Heart left ventricle (tissue), 16 donors: ENCODE results near the gene HERC4. TPM values are rescaled to one million over a fixed set of nuclear protein-coding genes. Genes with fewer than 3 reads are reported as not detected.

ENCODE experiments used
- ATAC-seq, 4 donors: fragments of 200-7000 bp; cut with Tn5 transposase; one replicate each; pipeline ENCODE4 v1.9.1; 2020 to 2022; ENCODE audit warnings: moderate library complexity in 4 of 4, mild to moderate bottlenecking in 3 of 4, moderate number of reproducible peaks in 1 of 4
- DNase-seq, 5 donors: peaks; one replicate each; pipeline ENCODE4 v3.0.0-alpha.2; 2020
- H3K27ac ChIP-seq, 12 donors: fragments of 200-600 bp; sonication (generic) in 4 of 12; one replicate each; pipeline versions ENCODE4 v1.5.0 to v1.8.0; 2016 to 2022; ENCODE audit warnings: mild to moderate bottlenecking in 2 of 12
- H3K27me3 ChIP-seq, 9 donors: fragments of 200-600 bp; sonication (generic) in 2 of 9; one replicate each; pipeline versions ENCODE4 v1.5.1 to v1.8.0; 2016 to 2022; ENCODE audit warnings: mild to moderate bottlenecking in 3 of 9
- H3K36me3 ChIP-seq, 9 donors: fragments of 200-600 bp; sonication (generic) in 2 of 9; one replicate each; pipeline versions ENCODE4 v1.5.0 to v1.8.0; 2018 to 2022; ENCODE audit warnings: mild to moderate bottlenecking in 2 of 9
- H3K4me1 ChIP-seq, 12 donors: fragments of 200-600 bp; sonication (generic) in 4 of 12; one replicate each; pipeline versions ENCODE4 v1.5.0 to v1.8.0; 2016 to 2022; ENCODE audit warnings: mild to moderate bottlenecking in 3 of 12
- H3K4me3 ChIP-seq, 12 donors: fragments of 200-600 bp; sonication (generic) in 4 of 12; one replicate each; pipeline versions ENCODE4 v1.5.0 to v1.8.0; 2017 to 2022; ENCODE audit warnings: mild to moderate bottlenecking in 9 of 12, moderate library complexity in 4 of 12
- H3K9me3 ChIP-seq, 12 donors: fragments of 200-600 bp; sonication (generic) in 4 of 12; one replicate each; pipeline versions ENCODE4 v1.5.0 to v1.8.0; 2016 to 2022; ENCODE audit warnings: mild to moderate bottlenecking in 1 of 12
- POLR2A ChIP-seq, 2 donors: fragments of 450-650 bp; IDR thresholded peaks; one replicate each; pipeline ENCODE4 v1.6.1; 2017; ENCODE audit warnings: antibody characterized with exemption in 2 of 2, mild to moderate bottlenecking in 2 of 2, moderate library complexity in 2 of 2
- WGBS, 4 donors: extraction: QIAGEN DNeasy Blood & Tissue Kit in 2 of 4; methylation state at CpG; one replicate each; pipeline versions ENCODE4 v1.1.5 to v1.1.7; 2013 to 2018; 5-methylcytosine and 5-hydroxymethylcytosine counted together
- intact Hi-C, 10 donors: fragments of 100-400 bp; cut with DNase I; formaldehyde crosslinking; loops; one replicate each; pipeline versions ENCODE4 v1.11.1 to v1.14.2; 2022
- polyA plus RNA-seq, 2 donors: library from polyadenylated mRNA; stranded (reverse); fragments of 200-250 nt; gene quantifications; one replicate each; pipeline ENCODE4 v1.2.3, GENCODE V29; 2013
- total RNA-seq, 9 donors: library from RNA; depleted of rRNA in 2 of 9; stranded (reverse); fragments of >200 nt in 2 of 9; fragmentation: NEBNext Ultra II Directional in 3 of 9; extraction: Animal tissue kit (Norgen Biotek cat#: 25700) in 3 of 9; gene quantifications; one replicate each; pipeline versions ENCODE4 v1.1.0 to v1.2.4, GENCODE V29; 2016 to 2023
- TF ChIP-seq, protein P1 (sequence below), 12 donors: fragments of 200-600 bp; sonication (generic) in 4 of 12; IDR thresholded peaks; one replicate each; pipeline versions ENCODE4 v1.5.0 to v1.8.0; 2018 to 2022; ENCODE audit warnings: antibody characterized with exemption in 12 of 12, mild to moderate bottlenecking in 5 of 12
- donor health status: ischemic (EF 13 %, LVEDD 7.1; RV severe dilation, severe dysfunction).
- donor health status: healthy with polysubstance abuse.
- donor health status: DM: no; HTN: yes; CAD: no.
- donor health status: DM: no; HTN: no; CAD: no.
- donor health status: ischemic (EF 25% LVEDD 6.9; RV normal size, moderate dysfunction).
- donor health status: ischemic (EF 25% LVEDD 5.7; RV mildly dilated, moderate dysfunction).
- donor health status: healthy.
- donor health status: DM: yes; HTN: yes; CAD: no.
- donor health status: ischemic (EF 35%, LVEDD 5.7; RV mildly dilated, moderate dysfunction).
- donor health status: nonischemic (EF 11% LVEDD 7.7; RV severe dilation, severe dysfunction).
- donor health status: DM: yes; HTN: yes; CAD: no.
- donor health status: PGD.
- donor health status: ischemic (EF 29% LVEDD 5.4; RV normal size, mild dysfunction).
- donor health status: nonischemic (EF 23%, LVEDD 6.1; RV moderate dilation, normal function).

Gene HERC4
- total and polyA plus RNA-seq, 11 donors: 11.7 to 39.4 (median 29.3) TPM

DNA sequence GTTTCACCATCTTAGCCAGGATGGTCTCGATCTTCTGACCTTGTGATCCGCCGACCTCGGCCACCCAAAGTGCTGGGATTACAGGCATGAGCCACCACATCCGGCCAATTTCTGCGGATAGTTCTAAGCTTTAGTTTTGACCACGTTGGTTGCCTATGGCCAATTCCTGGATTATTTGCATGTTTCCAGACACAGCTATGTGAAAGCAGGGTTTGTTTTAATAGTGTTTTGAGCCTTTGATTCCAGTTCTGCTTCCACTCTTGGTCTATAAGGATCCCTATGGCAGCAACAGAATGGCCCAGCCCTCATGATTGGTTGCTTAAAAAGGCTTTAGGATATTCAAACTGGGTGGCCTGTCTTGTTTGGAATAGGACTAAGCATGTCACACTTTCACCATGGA lies 171.5 kb downstream of the HERC4 start:
- Histone ChIP-seq H3K27ac (no peak overlapping the region), H3K9me3 (no peaks in the 10 kb centered on the region), H3K4me3 (no peak overlapping the region), H3K27me3 (no peaks in the 10 kb centered on the region), H3K4me1 (peaks cover 0 to 9% (median 0%) of the 10 kb centered on the region in 12 donors), H3K36me3 (peaks cover 0 to 97% (median 87%) of the 10 kb centered on the region in 9 donors)
- DNase-seq (no peak), ATAC-seq (no peak)
- WGBS, 4 donors: 89 to 94% (median 94%) methylated on average over 7 of the region's 7 CpGs
- TF ChIP-seq, protein P1, sequence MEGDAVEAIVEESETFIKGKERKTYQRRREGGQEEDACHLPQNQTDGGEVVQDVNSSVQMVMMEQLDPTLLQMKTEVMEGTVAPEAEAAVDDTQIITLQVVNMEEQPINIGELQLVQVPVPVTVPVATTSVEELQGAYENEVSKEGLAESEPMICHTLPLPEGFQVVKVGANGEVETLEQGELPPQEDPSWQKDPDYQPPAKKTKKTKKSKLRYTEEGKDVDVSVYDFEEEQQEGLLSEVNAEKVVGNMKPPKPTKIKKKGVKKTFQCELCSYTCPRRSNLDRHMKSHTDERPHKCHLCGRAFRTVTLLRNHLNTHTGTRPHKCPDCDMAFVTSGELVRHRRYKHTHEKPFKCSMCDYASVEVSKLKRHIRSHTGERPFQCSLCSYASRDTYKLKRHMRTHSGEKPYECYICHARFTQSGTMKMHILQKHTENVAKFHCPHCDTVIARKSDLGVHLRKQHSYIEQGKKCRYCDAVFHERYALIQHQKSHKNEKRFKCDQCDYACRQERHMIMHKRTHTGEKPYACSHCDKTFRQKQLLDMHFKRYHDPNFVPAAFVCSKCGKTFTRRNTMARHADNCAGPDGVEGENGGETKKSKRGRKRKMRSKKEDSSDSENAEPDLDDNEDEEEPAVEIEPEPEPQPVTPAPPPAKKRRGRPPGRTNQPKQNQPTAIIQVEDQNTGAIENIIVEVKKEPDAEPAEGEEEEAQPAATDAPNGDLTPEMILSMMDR (IDR thresholded peaks at IDR 0.05): no peak
- TF ChIP-seq POLR2A (IDR thresholded peaks at IDR 0.05): no peak
- intact Hi-C loops: no loop called here

DNA sequence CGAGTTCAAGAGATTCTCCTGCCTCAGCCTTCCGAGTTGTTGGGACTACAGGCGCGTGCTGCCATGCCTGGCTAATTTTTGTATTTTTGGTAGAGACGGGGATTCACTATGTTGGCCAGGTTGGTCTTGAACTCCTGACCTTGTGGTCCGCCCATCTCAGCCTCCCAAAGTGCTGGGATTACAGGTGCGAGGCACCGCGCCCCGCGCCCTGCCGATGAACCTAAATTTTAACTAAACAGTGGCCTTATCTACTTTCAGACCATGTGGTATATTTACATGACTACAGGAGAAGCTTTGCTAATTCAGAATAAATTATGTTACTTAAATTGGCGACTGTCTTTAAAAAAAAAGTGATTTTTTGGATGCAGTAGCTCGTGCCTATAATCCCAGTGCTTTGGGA lies 181.4 kb downstream of the HERC4 start:
- peaks cover 0 to 7% (median 0%) of the 10 kb centered on the region in 12 donors for H3K4me1 ChIP-seq
- H3K27me3 ChIP-seq: no peaks in the 10 kb centered on the region
- H3K36me3 ChIP-seq: peaks cover 0 to 100% (median 97%) of the 10 kb centered on the region in 9 donors
- H3K4me3 ChIP-seq: no peak overlapping the region
- ATAC-seq (no peak), DNase-seq (no peak)
- no peak for TF ChIP-seq POLR2A (IDR thresholded peaks at IDR 0.05)
- TF ChIP-seq, protein P1 (IDR thresholded peaks at IDR 0.05): no peak
- intact Hi-C loops: no loop called here
- H3K9me3 ChIP-seq: no peaks in the 10 kb centered on the region
- 91 to 95% (median 94%) methylated on average over 14 of the region's 14 CpGs for WGBS, 4 donors
- H3K27ac ChIP-seq: no peak overlapping the region

DNA sequence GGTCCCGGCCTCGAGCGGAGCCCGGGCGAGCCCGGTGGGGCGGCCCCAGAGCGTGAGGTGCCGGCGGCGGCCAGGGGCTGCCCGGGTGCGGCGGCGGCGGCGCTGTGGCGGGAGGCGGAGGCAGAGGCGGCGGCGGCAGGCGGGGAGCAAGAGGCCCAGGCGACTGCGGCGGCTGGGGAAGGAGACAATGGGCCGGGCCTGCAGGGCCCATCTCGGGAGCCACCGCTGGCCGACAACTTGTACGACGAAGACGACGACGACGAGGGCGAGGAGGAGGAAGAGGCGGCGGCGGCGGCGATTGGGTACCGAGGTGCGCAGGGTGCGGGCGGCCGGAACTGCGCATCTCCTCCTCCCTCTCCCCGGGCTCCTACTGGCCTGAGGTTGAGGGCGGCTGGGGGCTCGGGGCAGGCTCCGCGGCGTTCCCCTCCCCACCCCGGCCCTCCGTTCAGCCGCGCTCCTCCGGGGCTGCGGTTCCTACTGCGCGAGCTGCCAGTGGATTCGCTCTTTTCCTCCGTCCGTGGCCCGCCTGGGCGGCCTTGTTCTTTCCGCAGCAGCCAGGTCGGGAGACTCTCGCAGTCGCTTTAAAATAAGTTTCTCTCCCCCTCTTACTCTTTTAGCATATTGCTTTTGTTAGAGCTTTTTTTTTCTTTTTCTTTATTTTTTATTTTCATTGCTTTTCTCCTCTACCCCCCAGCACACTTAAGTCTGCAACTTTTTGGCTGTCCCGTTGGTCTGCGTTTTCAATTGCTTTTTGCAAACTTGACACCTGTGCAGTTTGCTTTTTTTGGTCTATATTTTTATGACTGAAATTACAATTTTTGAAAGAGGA lies 190.0 kb downstream of the HERC4 start:
- peak; percentile 84 to 92 (median 87) for DNase-seq
- Histone ChIP-seq H3K36me3 (peaks cover 0 to 37% (median 34%) of the 10 kb centered on the region in 9 donors), H3K27ac (peak overlapping the region; percentile 84 to 98 (median 94)), H3K4me1 (peaks cover 0 to 30% (median 13%) of the 10 kb centered on the region in 12 donors), H3K4me3 (peak overlapping the region; percentile 58 to 98 (median 82)), H3K27me3 (no peaks in the 10 kb centered on the region), H3K9me3 (no peaks in the 10 kb centered on the region)
- intact Hi-C loops: loop anchor here in 8 of 10 donors (1.0 to 10.0 kb wide), 6 partner anchors 34 to 450 kb away; partner anchors contain the start of genes HERC4 (in 6 of the 8), HNRNPH3 (in 4 of the 8) and PBLD (in 4 of the 8)
- 0 to 2% (median 1%) methylated on average over 23 to 73 of the region's 73 CpGs for WGBS, 4 donors
- TF ChIP-seq, protein P1 (IDR thresholded peaks at IDR 0.05): peak in 2 of 12 donors; percentile 2 to 7
- no peak for TF ChIP-seq POLR2A (IDR thresholded peaks at IDR 0.05)
- ATAC-seq: peak; percentile 65 to 82 (median 78)

DNA sequence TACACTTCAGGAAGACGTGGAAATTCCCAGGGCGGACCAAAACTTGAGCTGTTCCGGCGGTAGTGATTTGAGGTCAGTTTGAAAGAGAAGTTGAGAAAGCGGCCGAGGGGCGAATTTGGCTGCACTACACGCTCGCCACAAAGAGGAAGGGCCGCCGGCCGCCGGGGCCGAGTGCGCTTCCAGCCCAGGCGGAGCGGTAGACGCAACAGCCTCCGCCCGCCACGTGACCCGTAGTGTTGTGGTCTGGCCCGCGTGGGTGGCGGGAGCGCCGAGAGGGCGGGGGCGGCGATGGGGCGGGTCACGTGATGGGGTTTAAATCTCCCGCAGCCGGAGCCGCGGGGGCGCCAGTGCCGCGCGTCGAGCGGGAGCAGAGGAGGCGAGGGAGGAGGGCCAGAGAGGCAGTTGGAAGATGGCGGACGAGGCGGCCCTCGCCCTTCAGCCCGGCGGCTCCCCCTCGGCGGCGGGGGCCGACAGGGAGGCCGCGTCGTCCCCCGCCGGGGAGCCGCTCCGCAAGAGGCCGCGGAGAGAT lies 190.7 kb downstream of the HERC4 start, which contains the start of gene SIRT1:
Gene SIRT1, plus strand, starts transcription at position 344 of the 529 bp plus-strand sequence. Its CDS starts 66 bp downstream, at position 410.
- no peaks in the 10 kb centered on the region for H3K9me3 ChIP-seq
- intact Hi-C loops: loop anchor here in 8 of 10 donors (1.0 to 10.0 kb wide), 6 partner anchors 34 to 450 kb away; partner anchors contain the start of genes HERC4 (in 6 of the 8), HNRNPH3 (in 4 of the 8) and PBLD (in 4 of the 8)
- H3K27ac ChIP-seq: peak within 1 kb of the TSS; percentile 84 to 98 (median 94)
- DNase-seq: peak; percentile 97 to 99 (median 98)
- H3K36me3 ChIP-seq: peaks cover 0 to 30% (median 27%) of the 10 kb centered on the region in 9 donors
- H3K27me3 ChIP-seq: no peaks in the 10 kb centered on the region
- peak; percentile 43 to 96 for TF ChIP-seq POLR2A (IDR thresholded peaks at IDR 0.05)
- TF ChIP-seq, protein P1 (IDR thresholded peaks at IDR 0.05): peak in 3 of 12 donors; percentile 9 to 25 (median 10)
- 0 to 1% (median 1%) methylated on average over 30 to 62 of the region's 62 CpGs for WGBS, 4 donors
- H3K4me3 ChIP-seq: peak within 1 kb of the TSS; percentile 58 to 98 (median 82)
- H3K4me1 ChIP-seq: peaks cover 0 to 30% (median 13%) of the 10 kb centered on the region in 12 donors
- peak; percentile 95 to 97 (median 96) for ATAC-seq
